D721Med (cell line): ENCODE results near the gene PXDC1.

Experiments
- DNase-seq: peaks from one replicate; pipeline ENCODE4 v3.0.0; 2011; ENCODE audit warnings: low spot score; ENCODE audit not compliant: insufficient read length
- FAIRE-seq: peaks from 2 replicates; lab custom pipeline; 2011; peaks lifted over from hg19 to GRCh38; lab: Jason Lieb, UNC
- TF ChIP-seq, protein P1 (sequence below): IDR thresholded peaks from 2 replicates; pipeline ENCODE4 v1.5.1; 2012; ENCODE audit warnings: mild to moderate bottlenecking, control low read depth; ENCODE audit not compliant: insufficient read depth; ENCODE audit errors: missing control alignments

The PXDC1 gene

DNA sequence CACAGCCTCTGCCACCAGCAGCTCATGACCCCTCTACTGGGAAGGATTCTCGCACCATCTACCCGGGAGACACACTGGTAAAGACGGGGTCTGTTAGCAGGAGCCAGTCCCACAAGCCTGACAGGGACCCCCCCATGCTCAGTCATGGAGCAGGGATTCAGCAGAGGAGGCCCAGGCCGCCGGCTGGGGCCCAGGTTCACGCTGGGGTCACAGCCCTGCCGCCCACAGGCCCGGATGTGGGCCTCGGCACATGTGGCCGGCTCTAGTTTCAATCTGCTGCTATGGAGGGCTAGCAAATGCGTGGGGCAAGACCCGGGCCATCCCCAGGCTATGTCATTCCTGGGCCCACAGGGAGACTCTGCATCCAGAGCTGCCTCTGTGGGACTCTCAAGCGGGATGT is 25.1 kb downstream of the PXDC1 start:
- DNase-seq = no peak
- FAIRE-seq = no peak
- TF ChIP-seq, protein P1, sequence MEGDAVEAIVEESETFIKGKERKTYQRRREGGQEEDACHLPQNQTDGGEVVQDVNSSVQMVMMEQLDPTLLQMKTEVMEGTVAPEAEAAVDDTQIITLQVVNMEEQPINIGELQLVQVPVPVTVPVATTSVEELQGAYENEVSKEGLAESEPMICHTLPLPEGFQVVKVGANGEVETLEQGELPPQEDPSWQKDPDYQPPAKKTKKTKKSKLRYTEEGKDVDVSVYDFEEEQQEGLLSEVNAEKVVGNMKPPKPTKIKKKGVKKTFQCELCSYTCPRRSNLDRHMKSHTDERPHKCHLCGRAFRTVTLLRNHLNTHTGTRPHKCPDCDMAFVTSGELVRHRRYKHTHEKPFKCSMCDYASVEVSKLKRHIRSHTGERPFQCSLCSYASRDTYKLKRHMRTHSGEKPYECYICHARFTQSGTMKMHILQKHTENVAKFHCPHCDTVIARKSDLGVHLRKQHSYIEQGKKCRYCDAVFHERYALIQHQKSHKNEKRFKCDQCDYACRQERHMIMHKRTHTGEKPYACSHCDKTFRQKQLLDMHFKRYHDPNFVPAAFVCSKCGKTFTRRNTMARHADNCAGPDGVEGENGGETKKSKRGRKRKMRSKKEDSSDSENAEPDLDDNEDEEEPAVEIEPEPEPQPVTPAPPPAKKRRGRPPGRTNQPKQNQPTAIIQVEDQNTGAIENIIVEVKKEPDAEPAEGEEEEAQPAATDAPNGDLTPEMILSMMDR = no peak

DNA sequence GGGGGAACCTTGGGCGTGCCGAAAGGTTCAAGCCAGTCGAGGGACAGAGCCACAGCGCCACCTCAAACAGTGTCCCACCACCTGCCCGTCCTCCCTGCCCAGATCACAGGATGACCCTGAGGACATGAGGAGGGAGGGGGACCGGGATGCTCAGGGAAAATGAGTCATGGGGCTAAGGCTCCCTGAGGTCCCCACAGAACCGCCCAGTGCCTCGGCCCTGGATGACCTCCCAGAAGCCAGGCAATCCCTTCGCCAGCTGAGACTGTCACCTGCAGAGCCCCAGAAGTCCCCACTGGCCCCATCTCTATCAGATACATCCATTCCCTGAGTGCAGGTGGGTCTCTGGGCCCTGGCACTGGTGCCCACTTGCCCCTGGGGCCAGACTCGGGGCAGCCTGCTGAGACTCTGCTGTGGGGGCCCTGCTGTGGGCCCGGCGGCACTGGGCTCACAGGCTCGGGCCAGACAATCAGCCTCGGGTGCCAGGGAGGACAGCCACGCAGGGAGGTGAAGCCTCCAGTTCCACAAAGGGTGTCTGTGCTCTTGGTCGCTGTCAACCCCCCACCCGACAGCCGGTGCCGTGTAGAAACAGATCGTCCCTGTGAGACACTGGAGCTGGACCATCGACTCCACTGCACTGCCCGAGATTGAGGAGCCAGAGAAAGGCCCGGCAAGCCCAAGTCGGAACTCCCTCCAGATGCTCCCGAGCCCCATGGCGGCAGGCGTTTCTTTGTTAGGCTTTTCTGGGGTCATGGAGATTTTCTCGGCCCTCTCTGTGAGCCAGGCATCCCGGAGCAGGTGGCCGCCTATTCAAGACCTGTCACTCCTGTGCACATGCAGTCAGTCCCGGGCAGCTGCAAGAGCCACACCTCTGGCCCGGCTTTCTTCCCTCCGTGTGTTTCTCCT is 26.1 kb downstream of the PXDC1 start:
- TF ChIP-seq, protein P1 = no peak
- FAIRE-seq (no peak), DNase-seq (no peak)

DNA sequence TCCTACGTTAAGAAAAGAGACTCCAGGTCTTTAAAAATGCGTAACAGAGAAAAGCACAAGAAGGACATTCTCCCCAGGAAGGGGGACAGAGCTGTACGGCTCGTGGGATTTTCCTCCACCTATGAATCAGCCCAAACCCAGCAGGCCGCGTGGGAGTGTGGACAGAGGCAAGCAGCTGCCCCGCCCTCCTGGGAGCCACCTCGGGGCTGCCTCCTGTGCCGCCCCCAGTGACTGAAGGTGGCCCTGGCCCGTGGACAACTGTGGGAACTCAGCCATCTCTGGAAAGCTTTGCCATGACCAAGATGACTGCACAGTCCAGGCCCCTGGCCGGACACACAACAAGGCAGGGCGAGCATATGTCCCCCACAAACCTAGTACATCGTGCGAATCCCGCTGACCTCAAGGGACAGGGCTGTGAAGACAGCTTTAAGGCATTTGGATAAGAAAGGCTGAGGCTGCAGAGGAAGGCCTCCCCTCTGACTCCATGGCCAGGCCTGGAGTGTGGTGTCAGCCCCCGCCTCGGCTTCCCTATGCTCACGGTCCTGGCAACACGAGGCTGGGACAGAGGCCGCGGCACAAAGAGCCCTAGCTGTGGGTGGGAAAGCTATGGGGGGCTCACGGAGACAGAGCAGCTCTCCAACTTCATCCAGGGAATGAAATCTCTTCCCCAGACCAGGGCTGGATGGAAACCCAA is 26.9 kb downstream of the PXDC1 start:
- TF ChIP-seq, protein P1 = no peak
- DNase-seq (no peak), FAIRE-seq (no peak)

DNA sequence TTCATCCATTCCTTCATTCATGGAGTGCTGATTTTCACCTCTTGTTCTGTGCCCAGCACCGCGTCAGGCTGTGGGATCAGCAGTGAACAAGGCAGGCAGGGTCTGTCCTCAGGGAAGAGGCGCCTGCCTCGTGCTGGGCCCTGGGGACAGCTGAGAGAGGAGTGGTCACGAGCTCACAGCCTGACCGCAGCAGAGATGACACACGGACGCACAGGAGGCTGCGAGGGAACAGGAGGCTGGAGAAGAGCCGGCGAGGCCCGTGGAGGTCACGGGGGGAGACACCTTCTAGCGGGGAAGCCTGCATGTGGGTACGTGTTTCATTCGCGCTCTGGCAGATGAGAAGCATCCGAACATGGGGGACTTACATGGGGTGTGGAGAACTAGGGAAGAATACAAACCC is 27.5 kb downstream of the PXDC1 start:
- DNase-seq (no peak), FAIRE-seq (no peak)
- TF ChIP-seq, protein P1 = no peak

DNA sequence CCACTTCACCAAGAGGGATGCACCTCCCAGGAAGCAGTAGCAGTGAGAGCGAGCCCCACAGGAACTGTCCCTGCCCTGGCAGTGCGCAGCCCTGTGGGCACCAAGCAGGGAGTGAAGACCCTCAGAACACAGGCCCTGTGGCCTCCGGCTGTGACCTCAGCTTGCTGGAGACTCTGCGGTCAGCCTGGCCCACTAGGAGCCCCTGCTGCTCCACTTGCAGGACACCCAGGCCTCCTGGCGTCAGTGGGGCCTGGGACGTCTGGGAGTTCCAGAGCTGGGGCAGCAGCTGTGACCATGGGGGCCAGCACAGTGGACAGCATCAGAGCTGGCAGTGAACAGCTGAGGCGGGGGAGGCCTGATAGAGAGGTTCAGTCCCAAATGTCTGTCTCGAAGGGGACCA is 28.3 kb downstream of the PXDC1 start:
- TF ChIP-seq, protein P1 = no peak

DNA sequence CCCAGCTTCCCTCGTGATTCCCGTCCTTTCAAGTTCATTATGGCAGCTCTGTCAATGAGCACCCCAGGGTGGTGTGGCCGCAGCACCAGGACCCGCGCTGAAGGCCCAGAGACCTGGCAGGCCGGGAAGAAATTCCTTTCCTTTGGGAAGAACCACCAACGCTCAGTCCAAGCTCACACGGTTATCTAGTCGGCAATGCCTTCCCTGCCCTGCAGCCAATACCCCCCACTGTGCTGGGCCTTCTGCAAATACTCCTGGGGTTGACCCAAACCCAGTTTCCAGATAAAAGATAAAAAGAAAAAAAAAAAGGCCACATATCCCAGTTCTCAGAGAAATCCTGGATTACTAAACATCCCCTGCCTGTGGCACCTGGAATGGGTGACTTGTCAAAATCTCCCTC is 28.7 kb downstream of the PXDC1 start:
- no peak for FAIRE-seq
- TF ChIP-seq, protein P1 = no peak

More for the DNA sequence above, 28.3 kb downstream of the PXDC1 start:
- DNase-seq (no peak), FAIRE-seq (no peak)

More for the DNA sequence above, 28.7 kb downstream of the PXDC1 start:
- no peak for DNase-seq
